ENCODE measurements around the gene BCL11B. TPM values are rescaled to one million over a fixed set of nuclear protein-coding genes. Genes with fewer than 3 reads are reported as not detected.

The BCL11B gene
- total and polyA plus RNA-seq, 9 of the 15 experiments (the other 6 are each of a cell fraction or from before 2014, with no cell fraction given), result 0.09 TPM; not detected in 8

DNA sequence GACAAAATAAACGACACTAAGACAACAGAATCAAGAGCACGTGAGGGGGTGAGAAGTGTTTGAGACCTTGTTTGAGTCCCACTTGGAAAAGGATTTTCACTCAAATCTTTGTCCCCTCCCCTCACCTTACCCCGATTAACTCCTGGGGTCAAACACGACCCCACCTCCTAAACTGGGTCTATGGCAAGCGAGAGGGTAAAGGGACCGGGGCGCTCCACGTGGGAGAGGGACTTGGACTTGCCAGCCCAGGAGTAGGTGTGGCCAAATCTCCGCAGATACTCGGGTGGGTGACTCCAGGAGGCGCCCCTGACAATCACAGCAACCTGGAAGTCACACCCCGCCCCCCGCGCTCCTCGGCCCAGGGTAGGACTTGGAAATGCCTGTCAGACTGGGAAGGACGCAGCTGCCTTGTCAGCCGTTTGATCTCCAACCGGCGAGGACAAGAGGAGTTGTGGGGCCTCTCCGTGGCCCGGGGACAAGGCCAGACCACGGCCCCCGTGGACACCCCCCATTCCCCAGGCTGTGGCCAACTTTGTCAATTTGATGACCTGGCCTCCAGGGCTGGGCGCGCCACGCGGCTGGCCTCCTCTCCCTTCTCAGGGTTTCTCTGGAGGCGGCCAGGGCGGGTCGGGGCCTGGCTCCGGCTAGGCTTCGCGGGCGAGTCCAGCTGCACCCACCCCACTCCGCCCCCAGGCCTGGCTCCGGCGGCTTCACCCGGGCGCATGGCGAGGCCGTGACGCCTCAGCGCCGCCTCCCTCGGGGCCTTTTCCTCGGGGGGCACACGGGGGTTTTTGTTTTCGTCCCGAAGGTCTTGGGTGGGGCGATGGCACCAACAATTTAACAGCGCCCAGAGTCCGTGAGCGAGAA, 1.1 kb upstream of the BCL11B start:
- BruUV-seq (replicated peaks), result no TSS peak
- in situ Hi-C loops (cut with MboI) (no loop called here), intact Hi-C loops (cut with micrococcal nuclease) (no loop called here)
- H3K4me1 ChIP-seq (replicated peaks in 1 of 2; ENCODE audit: control insufficient read depth in 2 of 2, insufficient read depth in 2 of 2, low read length in 2 of 2), result peaks cover 0 to 20% of the 10 kb centered on the region in 2 experiments; a peak in 2 of 5 replicates
- no peak overlapping the region for H3K4me2 ChIP-seq (ENCODE audit: insufficient read depth, low read length)
- H3K9me1 ChIP-seq (ENCODE audit: control insufficient read depth, insufficient read depth, low read length), result no peaks in the 10 kb centered on the region
- WGBS (ENCODE audit: insufficient coverage, low coverage, missing lambda C conversion rate), result 20% methylated on average over 24 of the region's 53 CpGs
- H3K36me3 ChIP-seq (ENCODE audit: control insufficient read depth, insufficient read depth, low read length), result no peaks in the 10 kb centered on the region
- no peaks in the 10 kb centered on the region for H3K79me2 ChIP-seq (ENCODE audit: control insufficient read depth, insufficient read depth, low read length)
- ChIA-PET POLR2A (no interaction called here), CTCF (ENCODE audit: low intra/inter-chr PET ratio) (no interaction called here)
- DNase-seq (ENCODE audit: extremely low read depth in 1 of 4, low spot score in 3 of 4), result no peak
- TF ChIP-seq CREBBP (IDR thresholded peaks at IDR 0.05; ENCODE audit: low read depth, low read length), result no peak
- no peak for TF ChIP-seq ZNF583 (CRISPR knock-in tag; IDR thresholded peaks at IDR 0.05)
- TF ChIP-seq ZBTB17 (CRISPR knock-in tag; IDR thresholded peaks at IDR 0.05), result no peak
- ATAC-seq, result no peak
- peaks cover 0 to 3% of the 10 kb centered on the region in 2 experiments; a peak in 2 of 5 replicates for H3K27me3 ChIP-seq (ENCODE audit: control insufficient read depth in 2 of 2, insufficient read depth in 2 of 2, low read length in 2 of 2)
- H3K9me3 ChIP-seq (replicated peaks; ENCODE audit: control insufficient read depth, insufficient read depth, low read depth, low read length), result no peaks in the 10 kb centered on the region
- no peak overlapping the region for H3K27ac ChIP-seq (ENCODE audit: extremely low read depth, low read depth, low read length)
- no peak for FAIRE-seq
- no peak overlapping the region for H2AFZ ChIP-seq (ENCODE audit: low read depth, low read length)
- H3K9ac ChIP-seq (ENCODE audit: insufficient read depth in 1 of 2, low read depth in 2 of 2, low read length in 2 of 2), result no peak overlapping the region
- no peak overlapping the region for H3K4me3 ChIP-seq
- no peaks in the 10 kb centered on the region for H4K20me1 ChIP-seq (replicated peaks; ENCODE audit: control insufficient read depth, insufficient read depth, low read length)

DNA sequence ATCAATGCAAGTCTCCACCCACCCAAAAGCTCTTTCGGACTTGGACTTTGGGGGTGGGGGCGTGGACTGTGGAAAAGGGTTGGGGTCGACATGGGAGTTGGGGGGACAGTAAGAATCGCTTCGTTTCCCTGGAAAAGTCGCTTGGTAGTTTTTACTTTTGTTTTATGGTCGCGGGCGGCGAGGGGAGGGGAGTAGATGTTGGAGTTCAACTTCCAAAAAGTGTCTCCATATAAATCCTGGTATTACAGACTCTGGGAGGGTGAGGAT, 568 bp upstream of the BCL11B start:
- WGBS (ENCODE audit: insufficient coverage, low coverage, missing lambda C conversion rate), result 2% methylated on average over 10 of the region's 10 CpGs
- POLR2A ChIA-PET, result no interaction called here
- H3K9ac ChIP-seq (ENCODE audit: insufficient read depth in 1 of 2, low read depth in 2 of 2, low read length in 2 of 2), result no peak overlapping the region
- no peak for ATAC-seq
- CTCF ChIA-PET (ENCODE audit: low intra/inter-chr PET ratio), result no interaction called here
- DNase-seq (ENCODE audit: extremely low read depth in 1 of 4, low spot score in 3 of 4), result no peak
- H3K36me3 ChIP-seq (ENCODE audit: control insufficient read depth, insufficient read depth, low read length), result no peaks in the 10 kb centered on the region
- BruUV-seq (replicated peaks), result no TSS peak
- H3K27ac ChIP-seq (ENCODE audit: extremely low read depth, low read depth, low read length), result no peak overlapping the region
- no peak overlapping the region for H2AFZ ChIP-seq (ENCODE audit: low read depth, low read length)
- H3K4me3 ChIP-seq, result no peak overlapping the region
- H4K20me1 ChIP-seq (replicated peaks; ENCODE audit: control insufficient read depth, insufficient read depth, low read length), result no peaks in the 10 kb centered on the region
- H3K9me1 ChIP-seq (ENCODE audit: control insufficient read depth, insufficient read depth, low read length), result no peaks in the 10 kb centered on the region
- H3K9me3 ChIP-seq (replicated peaks; ENCODE audit: control insufficient read depth, insufficient read depth, low read depth, low read length), result no peaks in the 10 kb centered on the region
- peaks cover 0 to 3% of the 10 kb centered on the region in 2 experiments; a peak in 2 of 5 replicates for H3K27me3 ChIP-seq (ENCODE audit: control insufficient read depth in 2 of 2, insufficient read depth in 2 of 2, low read length in 2 of 2)
- no peak overlapping the region for H3K4me2 ChIP-seq (ENCODE audit: insufficient read depth, low read length)
- H3K4me1 ChIP-seq (replicated peaks in 1 of 2; ENCODE audit: control insufficient read depth in 2 of 2, insufficient read depth in 2 of 2, low read length in 2 of 2), result peaks cover 0 to 20% of the 10 kb centered on the region in 2 experiments; a peak in 2 of 5 replicates
- no peak for FAIRE-seq
- intact Hi-C loops (cut with micrococcal nuclease) (no loop called here), in situ Hi-C loops (cut with MboI) (no loop called here)
- no peaks in the 10 kb centered on the region for H3K79me2 ChIP-seq (ENCODE audit: control insufficient read depth, insufficient read depth, low read length)
- TF ChIP-seq ARID3B (CRISPR knock-in tag; IDR thresholded peaks at IDR 0.05; ENCODE audit: borderline replicate concordance), result no peak
- TF ChIP-seq ZNF589 (CRISPR knock-in tag; IDR thresholded peaks at IDR 0.05; ENCODE audit: low read depth), result no peak
- no peak for TF ChIP-seq GATAD2A (IDR thresholded peaks at IDR 0.05)
- no peak for TF ChIP-seq PRMT5 (CRISPR knock-in tag; IDR thresholded peaks at IDR 0.05)
